K562 (cell line): Measurements from ENCODE around the gene TIMM44. TPM values are rescaled to one million over a fixed set of nuclear protein-coding genes. Genes with fewer than 3 reads are reported as not detected.
A peak's percentile ranks its signal among the peaks of the same experiment; 100 is the strongest.

Experiments
- ATAC-seq: fragments of 200-7000 bp; cut with Tn5 transposase; 3 replicates; pipeline ENCODE4 v1.9.1; 2020; ENCODE audit warnings: moderate library complexity
- BruUV-seq: library from RNA; stranded (reverse); fragments of 400-500 nt; replicated peaks from 2 replicates; lab custom pipeline; 2021; lab: Mats Ljungman, UMichigan
- CTCF ChIA-PET: fragments of 300-600 bp; formaldehyde crosslinking; extraction: SDS; loops from one replicate; lab custom pipeline; 2021; ENCODE audit warnings: low intra/inter-chr PET ratio; lab: Yijun Ruan, JAX
- POLR2A ChIA-PET: fragments of 300-600, 350-650 bp; sonication (Branson Sonifier 250); formaldehyde crosslinking; extraction: SDS; loops from one replicate; lab custom pipeline; 2021; ENCODE audit warnings: antibody characterized with exemption, inconsistent platforms; lab: Yijun Ruan, JAX
- DNase-seq, 4 experiments: peaks; one replicate each; pipeline versions ENCODE4 v3.0.0 to v3.0.0-alpha.2; 2011 to 2018; ENCODE audit warnings: low spot score in 3 of 4, mixed read lengths in 3 of 4; ENCODE audit errors: extremely low read depth in 1 of 4
- FAIRE-seq: peaks from 2 replicates; lab custom pipeline; 2011; peaks lifted over from hg19 to GRCh38; lab: Jason Lieb, UNC
- H2AFZ ChIP-seq: 2 replicates; pipeline ENCODE4 v1.6.0; 2011; ENCODE audit warnings: low read depth, low read length, control low read depth, inconsistent platforms
- H3K27ac ChIP-seq: fragments of 200-600 bp; 3 replicates; pipeline ENCODE4 v1.8.0; 2011; ENCODE audit warnings: low read depth, mild to moderate bottlenecking, control low read depth, inconsistent platforms, low read length, moderate library complexity, mixed read lengths; ENCODE audit errors: extremely low read depth
- H3K27me3 ChIP-seq, 2 experiments: fragments of 300-600 bp in 1 of 2; 2 replicates in 1 of 2; 3 replicates in 1 of 2; pipeline versions ENCODE4 v1.6.0 to v1.8.0; 2011; ENCODE audit warnings: inconsistent platforms in 2 of 2, low read length in 2 of 2, mild to moderate bottlenecking in 1 of 2, mixed read lengths in 1 of 2, moderate library complexity in 1 of 2; ENCODE audit not compliant: control insufficient read depth in 2 of 2, insufficient read depth in 2 of 2
- H3K36me3 ChIP-seq: fragments of 300-600 bp; 3 replicates; pipeline ENCODE4 v1.8.0; 2011; ENCODE audit warnings: mild to moderate bottlenecking, low read length, inconsistent platforms; ENCODE audit not compliant: control insufficient read depth, insufficient read depth
- H3K4me1 ChIP-seq, 2 experiments: fragments of 200-600 bp in 1 of 2; replicated peaks in 1 of 2; 2 replicates in 1 of 2; 3 replicates in 1 of 2; pipeline versions ENCODE4 v1.5.1 to v1.8.0; 2011; ENCODE audit warnings: inconsistent platforms in 2 of 2, low read length in 2 of 2, mild to moderate bottlenecking in 1 of 2, mixed read lengths in 1 of 2, moderate library complexity in 1 of 2; ENCODE audit not compliant: control insufficient read depth in 2 of 2, insufficient read depth in 2 of 2
- H3K4me2 ChIP-seq: 2 replicates; pipeline ENCODE4 v1.6.1; 2011; ENCODE audit warnings: low read length, control low read depth, inconsistent platforms, mixed read lengths; ENCODE audit not compliant: insufficient read depth
- H3K4me3 ChIP-seq: fragments of 200-600 bp; sonication (generic), shearing (Covaris generic); 2 replicates; pipeline ENCODE4 v1.5.1; 2016; ENCODE audit warnings: control low read depth, inconsistent platforms
- H3K79me2 ChIP-seq: fragments of 200-600 bp; 3 replicates; pipeline ENCODE4 v1.8.0; 2011; ENCODE audit warnings: low read length, inconsistent platforms; ENCODE audit not compliant: control insufficient read depth, insufficient read depth
- H3K9ac ChIP-seq, 2 experiments: 2 replicates each; pipeline versions ENCODE4 v1.6.0 to v1.6.1; 2011; ENCODE audit warnings: low read depth in 2 of 2, low read length in 2 of 2, control low read depth in 1 of 2, inconsistent platforms in 1 of 2, mild to moderate bottlenecking in 1 of 2, mixed read lengths in 1 of 2; ENCODE audit not compliant: insufficient read depth in 1 of 2
- H3K9me1 ChIP-seq: one replicate; pipeline ENCODE4 v1.6.0; 2011; ENCODE audit warnings: inconsistent platforms, mild to moderate bottlenecking, low read length, moderate library complexity; ENCODE audit not compliant: control insufficient read depth, insufficient read depth
- H3K9me3 ChIP-seq: replicated peaks from 2 replicates; pipeline ENCODE4 v1.5.1; 2011; ENCODE audit warnings: low read depth, low read length, inconsistent platforms; ENCODE audit not compliant: control insufficient read depth, insufficient read depth
- H4K20me1 ChIP-seq: replicated peaks from 2 replicates; pipeline ENCODE4 v1.6.1; 2011; ENCODE audit warnings: low read length, inconsistent platforms, mixed read lengths; ENCODE audit not compliant: control insufficient read depth, insufficient read depth
- POLR2G ChIP-seq: fragments of 200-400 bp; formaldehyde crosslinking; IDR thresholded peaks from 2 replicates; pipeline ENCODE4 v1.6.1; 2017; ENCODE audit warnings: low read depth, mild to moderate bottlenecking, antibody characterized with exemption, low read length, moderate library complexity
- RBFOX2 ChIP-seq: fragments of 200-400 bp; formaldehyde crosslinking; IDR thresholded peaks from 2 replicates; pipeline ENCODE4 v1.6.1; 2017; ENCODE audit warnings: low read depth, mild to moderate bottlenecking, low read length, moderate library complexity
- SP2 ChIP-seq: IDR thresholded peaks from 2 replicates; pipeline ENCODE4 v1.6.1; 2011; ENCODE audit warnings: mild to moderate bottlenecking, low read depth, low read length, moderate library complexity; ENCODE audit not compliant: poor library complexity, severe bottlenecking; ENCODE audit errors: extremely low read depth
- WGBS: fragments of 100-300 bp; shearing (Covaris generic); methylation state at CpG from one replicate; pipeline ENCODE4 v1.1.6; 2016; ENCODE audit warnings: low coverage, mixed read lengths; ENCODE audit not compliant: insufficient coverage; ENCODE audit errors: missing lambda C conversion rate; 5-methylcytosine and 5-hydroxymethylcytosine counted together
- in situ Hi-C: fragments of 300-500 bp; cut with MboI; formaldehyde crosslinking; loops from 4 replicates; pipeline ENCODE4 v1.15.0; 2018; ENCODE audit warnings: inconsistent platforms, mixed read lengths
- intact Hi-C: fragments of 100-400 bp; cut with micrococcal nuclease; formaldehyde crosslinking; loops from 2 replicates; pipeline ENCODE4 v1.14.2; 2022
- polyA plus RNA-seq, 8 experiments: library from polyadenylated mRNA; depleted of rRNA in 4 of 8; stranded (reverse) in 5 of 8; unstranded in 3 of 8; fragments of >200 nt; fragmentation: Nextera tagmentation in 2 of 8; fragmentation: Illumina TruSeq in 1 of 8; extraction: Ambion mirVana in 2 of 8; extraction: Trizol in 1 of 8; gene quantifications; 2 replicates each; pipeline versions ENCODE4 v1.2.1 to v1.2.3, GENCODE V29; 2011 to 2014; ENCODE audit warnings: inconsistent platforms in 1 of 8, missing spikeins in 1 of 8
- total RNA-seq, 7 experiments: library from RNA; depleted of rRNA in 6 of 7; stranded (reverse); fragments of >200 nt in 6 of 7; fragmentation: Illumina TruSeq in 2 of 7; extraction: Trizol in 2 of 7; gene quantifications; 2 replicates each; pipeline versions ENCODE4 v1.2.1 to v1.2.3, GENCODE V29; 2011 to 2021; ENCODE audit warnings: low replicate concordance in 1 of 7
- TF ChIP-seq, protein P1 (sequence below): sonication (generic); formaldehyde crosslinking; IDR thresholded peaks from 2 replicates; pipeline ENCODE4 v1.8.0; 2023; ENCODE audit warnings: mild to moderate bottlenecking, missing genetic modification reagents
- TF ChIP-seq, protein P2 (sequence below): sonication (generic); formaldehyde crosslinking; IDR thresholded peaks from 2 replicates; pipeline ENCODE4 v1.8.1; 2023; ENCODE audit warnings: mild to moderate bottlenecking, missing genetic modification reagents

Gene TIMM44
- total and polyA plus RNA-seq, 9 of the 15 experiments (the other 6 are each of a cell fraction or from before 2014, with no cell fraction given): 10.3 to 231 (median 89.3) TPM

DNA sequence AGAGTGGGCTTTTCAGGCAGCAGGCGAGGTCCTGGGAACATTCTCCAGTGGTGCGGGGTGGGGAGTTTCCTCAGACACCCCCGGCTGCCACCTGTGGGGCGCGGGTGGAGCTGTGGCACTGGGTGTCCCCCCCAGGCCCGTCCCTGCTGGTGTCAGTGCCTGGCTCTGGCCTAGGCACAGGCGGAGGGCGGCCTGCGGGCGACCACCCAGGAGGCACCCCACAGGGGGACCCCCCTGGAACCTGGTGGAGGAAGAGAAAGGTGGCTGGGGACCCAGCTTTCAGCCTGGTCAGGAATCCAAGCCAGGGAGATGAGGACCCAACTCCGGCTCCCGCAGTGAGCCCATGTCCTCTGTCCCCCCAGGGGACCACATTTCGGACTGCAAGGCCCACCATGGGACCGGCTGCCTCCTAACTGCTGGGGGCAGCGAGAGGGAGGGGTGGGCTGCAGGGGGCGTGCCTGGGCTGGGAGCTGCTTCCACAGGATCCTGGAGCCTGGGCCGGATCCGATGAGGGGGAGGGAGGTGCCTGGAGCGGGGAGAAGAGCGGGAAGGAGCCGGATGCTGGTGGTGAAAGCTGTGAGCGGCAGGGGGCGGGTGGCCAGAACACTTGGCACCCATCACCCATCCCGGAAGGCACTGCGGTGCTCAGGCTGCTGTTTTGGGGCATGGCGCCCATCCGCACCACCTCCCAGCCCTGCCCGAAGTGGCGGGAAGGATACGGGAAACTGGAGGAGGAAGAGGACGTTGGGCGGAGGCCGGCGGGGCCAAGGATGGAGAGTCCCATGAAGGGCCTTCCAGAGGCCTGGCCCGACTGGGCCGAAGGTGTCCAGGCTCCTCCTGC is 12.0 kb downstream of the TIMM44 start:
- in situ Hi-C loops: no loop called here
- ATAC-seq (no peak), FAIRE-seq (no peak), DNase-seq (no peak)
- no peaks in the 10 kb centered on the region for H3K9me3 ChIP-seq
- H3K27me3 ChIP-seq: no peaks in the 10 kb centered on the region
- TF ChIP-seq, protein P1, sequence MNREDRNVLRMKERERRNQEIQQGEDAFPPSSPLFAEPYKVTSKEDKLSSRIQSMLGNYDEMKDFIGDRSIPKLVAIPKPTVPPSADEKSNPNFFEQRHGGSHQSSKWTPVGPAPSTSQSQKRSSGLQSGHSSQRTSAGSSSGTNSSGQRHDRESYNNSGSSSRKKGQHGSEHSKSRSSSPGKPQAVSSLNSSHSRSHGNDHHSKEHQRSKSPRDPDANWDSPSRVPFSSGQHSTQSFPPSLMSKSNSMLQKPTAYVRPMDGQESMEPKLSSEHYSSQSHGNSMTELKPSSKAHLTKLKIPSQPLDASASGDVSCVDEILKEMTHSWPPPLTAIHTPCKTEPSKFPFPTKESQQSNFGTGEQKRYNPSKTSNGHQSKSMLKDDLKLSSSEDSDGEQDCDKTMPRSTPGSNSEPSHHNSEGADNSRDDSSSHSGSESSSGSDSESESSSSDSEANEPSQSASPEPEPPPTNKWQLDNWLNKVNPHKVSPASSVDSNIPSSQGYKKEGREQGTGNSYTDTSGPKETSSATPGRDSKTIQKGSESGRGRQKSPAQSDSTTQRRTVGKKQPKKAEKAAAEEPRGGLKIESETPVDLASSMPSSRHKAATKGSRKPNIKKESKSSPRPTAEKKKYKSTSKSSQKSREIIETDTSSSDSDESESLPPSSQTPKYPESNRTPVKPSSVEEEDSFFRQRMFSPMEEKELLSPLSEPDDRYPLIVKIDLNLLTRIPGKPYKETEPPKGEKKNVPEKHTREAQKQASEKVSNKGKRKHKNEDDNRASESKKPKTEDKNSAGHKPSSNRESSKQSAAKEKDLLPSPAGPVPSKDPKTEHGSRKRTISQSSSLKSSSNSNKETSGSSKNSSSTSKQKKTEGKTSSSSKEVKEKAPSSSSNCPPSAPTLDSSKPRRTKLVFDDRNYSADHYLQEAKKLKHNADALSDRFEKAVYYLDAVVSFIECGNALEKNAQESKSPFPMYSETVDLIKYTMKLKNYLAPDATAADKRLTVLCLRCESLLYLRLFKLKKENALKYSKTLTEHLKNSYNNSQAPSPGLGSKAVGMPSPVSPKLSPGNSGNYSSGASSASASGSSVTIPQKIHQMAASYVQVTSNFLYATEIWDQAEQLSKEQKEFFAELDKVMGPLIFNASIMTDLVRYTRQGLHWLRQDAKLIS (CRISPR knock-in tag): no peak
- TF ChIP-seq POLR2G: peak; percentile 44
- peak; percentile 49; the same call in 1 of the 2 replicates for TF ChIP-seq RBFOX2
- no peak for TF ChIP-seq SP2
- TF ChIP-seq, protein P2, sequence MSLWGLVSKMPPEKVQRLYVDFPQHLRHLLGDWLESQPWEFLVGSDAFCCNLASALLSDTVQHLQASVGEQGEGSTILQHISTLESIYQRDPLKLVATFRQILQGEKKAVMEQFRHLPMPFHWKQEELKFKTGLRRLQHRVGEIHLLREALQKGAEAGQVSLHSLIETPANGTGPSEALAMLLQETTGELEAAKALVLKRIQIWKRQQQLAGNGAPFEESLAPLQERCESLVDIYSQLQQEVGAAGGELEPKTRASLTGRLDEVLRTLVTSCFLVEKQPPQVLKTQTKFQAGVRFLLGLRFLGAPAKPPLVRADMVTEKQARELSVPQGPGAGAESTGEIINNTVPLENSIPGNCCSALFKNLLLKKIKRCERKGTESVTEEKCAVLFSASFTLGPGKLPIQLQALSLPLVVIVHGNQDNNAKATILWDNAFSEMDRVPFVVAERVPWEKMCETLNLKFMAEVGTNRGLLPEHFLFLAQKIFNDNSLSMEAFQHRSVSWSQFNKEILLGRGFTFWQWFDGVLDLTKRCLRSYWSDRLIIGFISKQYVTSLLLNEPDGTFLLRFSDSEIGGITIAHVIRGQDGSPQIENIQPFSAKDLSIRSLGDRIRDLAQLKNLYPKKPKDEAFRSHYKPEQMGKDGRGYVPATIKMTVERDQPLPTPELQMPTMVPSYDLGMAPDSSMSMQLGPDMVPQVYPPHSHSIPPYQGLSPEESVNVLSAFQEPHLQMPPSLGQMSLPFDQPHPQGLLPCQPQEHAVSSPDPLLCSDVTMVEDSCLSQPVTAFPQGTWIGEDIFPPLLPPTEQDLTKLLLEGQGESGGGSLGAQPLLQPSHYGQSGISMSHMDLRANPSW (CRISPR knock-in tag): no peak
- H2AFZ ChIP-seq: no peak overlapping the region
- no peak overlapping the region for H3K9ac ChIP-seq
- intact Hi-C loops: no loop called here
- H3K4me1 ChIP-seq: peaks cover 7 to 63% of the 10 kb centered on the region in 2 experiments
- no TSS peak for BruUV-seq
- H3K4me3 ChIP-seq: no peak overlapping the region
- peaks cover 2% of the 10 kb centered on the region; the same call in 1 of the 3 replicates for H3K79me2 ChIP-seq
- H3K36me3 ChIP-seq: peaks cover 84% of the 10 kb centered on the region; the same call in 2 of the 3 replicates
- WGBS: 91% methylated on average over 17 of the region's 36 CpGs
- no peaks in the 10 kb centered on the region for H3K9me1 ChIP-seq
- peaks cover 21% of the 10 kb centered on the region for H4K20me1 ChIP-seq
- H3K27ac ChIP-seq: no peak overlapping the region
- POLR2A ChIA-PET: interaction anchor here (0.6 to 3.3 kb wide), 3 partner anchors 9 to 338 kb away, joined by 3 to 27 read pairs (median 5); partner anchors contain the start of gene TIMM44
- no peak overlapping the region for H3K4me2 ChIP-seq
- CTCF ChIA-PET: no interaction called here
